ENCODE measurements around the gene DHRSX.

Gene DHRSX

DNA sequence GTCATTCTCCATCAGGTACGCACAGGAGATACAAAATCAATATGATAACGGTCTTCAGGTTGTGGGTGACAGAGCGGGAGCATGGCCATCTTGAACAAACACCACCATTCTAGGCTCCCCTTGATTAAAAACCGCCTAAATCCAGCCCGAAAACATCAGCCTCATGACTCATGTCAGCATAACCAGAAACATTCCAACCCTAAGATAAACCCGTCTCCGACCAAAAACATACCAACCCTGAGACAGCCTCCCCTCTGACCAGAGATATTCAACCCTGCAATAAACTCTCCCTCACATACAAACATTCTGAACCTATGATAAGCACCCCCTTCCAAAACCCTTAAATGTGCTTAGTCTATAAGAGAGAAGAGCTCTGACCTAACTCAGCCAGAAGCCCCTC is 157.9 kb downstream of the DHRSX start:
- TF ChIP-seq MYC (IDR thresholded peaks at IDR 0.05; ENCODE audit: low read depth, low read length) (no peak), CTCF (IDR thresholded peaks at IDR 0.05; ENCODE audit: low read depth, low read length) (no peak)
- H3K4me3 ChIP-seq (ENCODE audit: low read depth, low read length): no peak overlapping the region
- DNase-seq (ENCODE audit: low read depth): no peak

GRCh38 chrX:2342281-2342688 is 158.5 kb downstream of the DHRSX start:
- no peak overlapping the region for H3K4me3 ChIP-seq (ENCODE audit: low read depth, low read length)
- DNase-seq (ENCODE audit: low read depth): no peak
- TF ChIP-seq, protein P1, sequence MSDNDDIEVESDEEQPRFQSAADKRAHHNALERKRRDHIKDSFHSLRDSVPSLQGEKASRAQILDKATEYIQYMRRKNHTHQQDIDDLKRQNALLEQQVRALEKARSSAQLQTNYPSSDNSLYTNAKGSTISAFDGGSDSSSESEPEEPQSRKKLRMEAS (IDR thresholded peaks at IDR 0.05; ENCODE audit: low read depth, low read length): no peak
- TF ChIP-seq CTCF (IDR thresholded peaks at IDR 0.05; ENCODE audit: low read depth, low read length) (no peak), MYC (IDR thresholded peaks at IDR 0.05; ENCODE audit: low read depth, low read length) (no peak), POLR2A (IDR thresholded peaks at IDR 0.05; ENCODE audit: extremely low read depth, insufficient read length) (no peak)

GRCh38 chrX:2340991-2341390 is 159.8 kb downstream of the DHRSX start:
- H3K4me3 ChIP-seq (ENCODE audit: low read depth, low read length): no peak overlapping the region
- TF ChIP-seq MYC (IDR thresholded peaks at IDR 0.05; ENCODE audit: low read depth, low read length) (no peak), CTCF (IDR thresholded peaks at IDR 0.05; ENCODE audit: low read depth, low read length) (no peak), POLR2A (IDR thresholded peaks at IDR 0.05; ENCODE audit: extremely low read depth, insufficient read length) (no peak)
- TF ChIP-seq, protein P1 (IDR thresholded peaks at IDR 0.05; ENCODE audit: low read depth, low read length): no peak
- DNase-seq (ENCODE audit: low read depth): no peak

GRCh38 chrX:2336181-2336580 is 164.6 kb downstream of the DHRSX start:
- TF ChIP-seq, protein P1 (IDR thresholded peaks at IDR 0.05; ENCODE audit: low read depth, low read length): no peak
- no peak for TF ChIP-seq CTCF (IDR thresholded peaks at IDR 0.05; ENCODE audit: low read depth, low read length)
- TF ChIP-seq MYC (IDR thresholded peaks at IDR 0.05; ENCODE audit: low read depth, low read length): no peak
- TF ChIP-seq POLR2A (IDR thresholded peaks at IDR 0.05; ENCODE audit: extremely low read depth, insufficient read length): no peak
- no peak for DNase-seq (ENCODE audit: low read depth)
- H3K4me3 ChIP-seq (ENCODE audit: low read depth, low read length): no peak overlapping the region

GRCh38 chrX:2334237-2334636 is 166.5 kb downstream of the DHRSX start:
- TF ChIP-seq CTCF (IDR thresholded peaks at IDR 0.05; ENCODE audit: low read depth, low read length) (no peak), MYC (IDR thresholded peaks at IDR 0.05; ENCODE audit: low read depth, low read length) (no peak), POLR2A (IDR thresholded peaks at IDR 0.05; ENCODE audit: extremely low read depth, insufficient read length) (no peak)
- TF ChIP-seq, protein P1 (IDR thresholded peaks at IDR 0.05; ENCODE audit: low read depth, low read length): no peak
- no peak for DNase-seq (ENCODE audit: low read depth)
- H3K4me3 ChIP-seq (ENCODE audit: low read depth, low read length): no peak overlapping the region

DNA sequence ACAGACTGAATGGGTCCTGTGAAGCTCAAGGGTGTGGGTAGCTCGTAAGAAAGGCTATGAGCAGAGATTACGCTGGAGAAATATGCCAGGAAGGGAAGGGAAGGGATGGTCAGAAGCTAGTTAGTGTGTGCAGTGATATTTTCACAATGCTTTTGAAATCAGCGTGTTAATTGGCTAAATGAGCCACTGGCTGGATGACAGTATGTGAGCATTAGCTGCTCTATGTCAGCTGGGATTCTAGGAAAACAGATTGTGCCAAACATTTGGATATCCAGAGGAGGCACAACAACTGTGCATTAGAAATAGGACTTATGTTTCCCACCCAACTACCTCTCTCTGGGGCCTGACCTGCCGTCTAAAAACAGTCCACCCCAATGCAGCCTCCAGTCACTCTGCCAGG is 168.5 kb downstream of the DHRSX start:
- no peak for DNase-seq (ENCODE audit: low read depth)
- H3K4me3 ChIP-seq (ENCODE audit: low read depth, low read length): no peak overlapping the region
- TF ChIP-seq MYC (IDR thresholded peaks at IDR 0.05; ENCODE audit: low read depth, low read length) (no peak), POLR2A (IDR thresholded peaks at IDR 0.05; ENCODE audit: extremely low read depth, insufficient read length) (no peak), CTCF (IDR thresholded peaks at IDR 0.05; ENCODE audit: low read depth, low read length) (no peak)
- TF ChIP-seq, protein P1 (IDR thresholded peaks at IDR 0.05; ENCODE audit: low read depth, low read length): no peak

Measured in NB4 (cell line).